ENCODE measurements around the gene RPL37. TPM values are rescaled to one million over a fixed set of nuclear protein-coding genes. Genes with fewer than 3 reads are reported as not detected.
"Not testable (repeated sequence)": the region's sequence is repeated elsewhere in the genome, so short reads cannot be mapped to it uniquely, and the experiment has no call there.

RPL37 gene
- polyA plus RNA-seq, 1 donor = 2,598 TPM

DNA sequence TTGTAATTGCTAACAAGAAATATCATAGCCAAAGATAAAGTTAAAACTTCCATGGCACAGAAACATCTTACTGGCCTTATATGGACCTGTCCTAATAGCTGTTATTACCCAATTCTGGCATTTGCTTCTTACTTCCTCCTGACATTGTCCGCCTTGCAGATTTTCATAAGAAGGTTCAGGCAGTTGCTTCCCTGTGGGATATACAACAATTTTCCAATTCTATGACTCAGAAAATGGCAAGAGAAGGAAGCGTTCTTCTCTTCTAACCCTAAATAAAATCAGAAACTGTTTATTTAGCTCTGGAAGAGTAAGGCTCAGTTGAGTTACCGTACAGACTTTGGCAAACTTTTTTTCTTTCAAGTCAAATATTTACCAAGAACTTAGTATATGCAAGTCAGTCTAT, 38.5 kb downstream of the RPL37 start:
- no peak for DNase-seq

DNA sequence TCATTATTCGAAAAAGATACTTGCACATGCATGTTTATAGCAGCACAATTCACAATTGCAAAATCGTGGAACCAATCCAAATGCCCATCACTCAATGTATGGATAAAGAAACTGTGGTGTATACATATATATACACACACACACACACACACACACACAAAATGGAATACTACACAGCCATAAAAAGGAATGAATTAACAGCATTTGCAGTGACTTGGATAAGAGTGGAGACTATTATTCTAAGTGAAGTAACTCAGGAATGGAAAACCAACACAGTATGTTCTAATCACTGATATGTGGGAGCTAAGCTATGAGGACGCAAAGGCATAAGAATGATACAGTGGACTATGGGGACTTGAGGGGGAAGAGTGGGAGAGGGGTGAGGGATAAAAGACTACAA, 40.1 kb downstream of the RPL37 start:
- DNase-seq = not testable (repeated sequence)

DNA sequence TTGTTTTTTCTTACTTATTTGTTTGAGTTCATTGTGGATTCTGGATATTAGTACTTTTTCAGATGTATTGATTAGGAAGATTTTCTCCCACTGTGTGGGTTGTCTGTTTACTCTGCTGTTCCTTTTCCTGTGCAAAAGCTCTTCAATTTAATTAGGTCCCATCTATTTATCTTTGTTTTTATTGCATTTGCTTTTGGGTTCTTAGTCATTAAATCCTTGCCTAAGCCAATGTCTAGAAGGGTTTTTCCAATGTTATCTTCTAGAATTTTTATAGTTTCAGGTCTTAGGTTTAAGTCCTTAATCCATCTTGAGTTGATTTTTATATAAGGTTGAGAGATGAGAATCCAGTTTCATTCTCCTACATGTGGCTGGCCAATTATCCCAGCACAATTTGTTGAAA, 40.7 kb downstream of the RPL37 start:
- not testable (repeated sequence) for DNase-seq

DNA sequence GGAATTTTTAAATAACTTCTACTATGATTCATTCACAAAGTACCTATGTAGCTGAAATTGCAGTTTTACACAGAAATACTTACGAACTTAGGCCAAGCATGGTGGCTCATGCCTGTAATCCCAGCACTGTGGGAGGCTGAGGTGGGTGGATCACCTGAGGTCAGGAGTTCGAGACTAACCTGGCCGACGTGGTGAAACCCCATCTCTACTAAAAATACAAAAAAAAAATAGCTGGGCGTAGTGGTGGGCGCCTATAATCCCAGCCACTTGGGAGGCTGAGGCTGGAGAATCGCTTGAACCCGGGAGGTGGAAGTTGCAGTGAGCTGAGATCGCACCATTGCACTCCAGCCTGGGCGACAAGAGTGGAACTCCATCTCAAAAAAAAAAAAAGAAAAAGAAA, 42.3 kb downstream of the RPL37 start:
- not testable (repeated sequence) for DNase-seq

DNA sequence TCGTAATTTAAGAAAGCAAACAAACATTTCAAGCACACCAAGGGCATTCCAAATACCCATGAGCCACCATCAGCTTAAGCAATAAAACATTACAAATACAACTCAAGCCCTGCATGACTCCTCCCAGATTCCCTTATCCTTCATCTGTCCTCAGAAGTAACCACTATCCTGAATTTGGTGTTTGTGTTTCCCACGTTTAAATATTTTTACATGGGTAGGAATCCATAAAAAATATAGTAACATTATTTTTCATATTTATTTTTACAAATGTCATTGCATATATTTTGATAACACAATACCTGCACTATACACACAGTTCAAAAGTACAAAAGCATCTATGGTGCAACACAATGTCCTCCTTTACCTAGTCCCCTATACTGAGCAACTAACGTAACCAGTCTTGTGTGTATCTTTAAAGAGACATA, 43.3 kb downstream of the RPL37 start:
- DNase-seq = no peak

DNA sequence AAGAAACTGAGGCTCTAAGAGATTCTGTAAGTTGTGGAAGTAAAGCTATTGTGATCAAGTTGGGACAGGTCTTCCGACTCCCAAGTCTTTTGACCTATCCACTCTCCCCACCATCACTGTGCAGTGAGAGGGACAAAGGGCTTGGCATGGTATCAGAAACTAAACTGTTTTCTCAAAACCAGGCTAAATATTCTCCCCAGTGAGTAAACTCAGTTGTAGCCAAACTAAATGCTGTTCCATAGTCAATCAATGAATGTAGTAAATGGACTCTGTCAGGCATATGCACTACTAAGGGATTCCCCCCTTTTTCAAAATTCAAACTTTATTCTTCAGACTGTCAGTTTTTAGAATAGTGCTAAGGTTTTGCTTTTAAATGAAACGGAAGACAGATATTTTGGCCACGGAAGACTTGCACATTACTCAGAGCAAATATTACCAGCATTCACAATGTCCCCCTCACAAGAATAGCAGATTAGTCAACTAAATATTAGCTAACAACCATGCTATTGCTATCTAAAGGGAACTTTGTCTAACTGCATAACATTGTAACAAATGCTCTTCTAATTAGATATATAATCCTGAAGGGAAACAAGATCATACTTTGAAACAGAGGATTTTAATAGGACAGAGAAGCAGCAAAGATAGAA, 44.0 kb downstream of the RPL37 start:
- DNase-seq = no peak

DNA sequence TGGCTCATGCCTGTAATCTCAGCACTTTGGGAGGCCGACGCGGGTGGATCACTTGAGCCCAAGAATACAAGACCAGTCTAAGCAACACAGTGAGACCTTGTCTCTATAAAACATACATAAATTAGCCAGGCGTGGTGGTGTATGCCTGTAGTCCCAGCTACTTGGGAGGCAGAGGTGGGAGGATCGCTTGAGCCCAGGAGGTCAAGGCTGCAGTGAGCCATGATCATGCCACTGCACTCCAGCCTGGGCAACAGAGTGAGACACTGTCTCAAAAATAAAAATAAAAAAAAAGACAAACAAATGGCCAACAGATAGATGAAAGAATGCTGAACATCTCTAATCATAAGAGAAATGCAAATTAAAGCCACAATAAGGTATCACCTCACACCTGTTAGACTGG, 46.1 kb downstream of the RPL37 start:
- not testable (repeated sequence) for DNase-seq

DNA sequence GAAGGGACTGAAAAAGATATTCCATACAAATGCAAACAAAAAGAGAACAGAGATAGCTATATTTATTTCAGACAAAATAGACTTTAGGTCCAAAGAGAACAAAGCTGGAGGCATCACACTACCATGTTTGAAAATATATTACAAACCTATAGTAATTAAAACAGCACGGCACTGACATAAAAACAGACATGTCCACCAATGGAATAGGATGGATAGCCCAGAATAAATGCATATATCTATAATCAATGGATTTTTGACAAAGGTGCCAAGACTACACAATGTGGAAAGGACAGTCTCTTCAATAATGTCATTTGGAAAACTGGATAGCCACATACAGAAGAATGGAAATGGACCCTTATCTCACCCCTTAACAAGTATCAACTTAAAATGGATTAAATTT, 47.0 kb downstream of the RPL37 start:
- no peak for DNase-seq

DNA sequence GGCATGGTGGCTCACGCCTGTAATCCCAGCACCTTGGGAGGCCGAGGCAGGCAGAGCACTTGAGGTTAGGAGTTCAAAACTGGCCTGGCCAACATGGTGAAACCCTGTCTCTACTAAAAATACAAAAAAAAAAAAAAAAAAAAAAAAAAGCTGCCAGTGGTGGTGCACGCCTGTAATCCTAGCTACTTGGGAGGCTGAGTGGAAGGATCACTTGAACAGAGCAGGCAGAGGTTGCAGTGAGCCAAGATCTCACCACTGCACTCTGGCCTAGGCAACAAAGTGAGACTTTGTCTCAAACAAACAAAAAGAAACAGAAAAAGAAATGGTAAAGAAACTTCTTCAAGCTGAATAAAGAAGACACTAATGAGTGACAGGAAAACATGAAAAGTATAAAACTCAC, 48.4 kb downstream of the RPL37 start:
- not testable (repeated sequence) for DNase-seq

DNA sequence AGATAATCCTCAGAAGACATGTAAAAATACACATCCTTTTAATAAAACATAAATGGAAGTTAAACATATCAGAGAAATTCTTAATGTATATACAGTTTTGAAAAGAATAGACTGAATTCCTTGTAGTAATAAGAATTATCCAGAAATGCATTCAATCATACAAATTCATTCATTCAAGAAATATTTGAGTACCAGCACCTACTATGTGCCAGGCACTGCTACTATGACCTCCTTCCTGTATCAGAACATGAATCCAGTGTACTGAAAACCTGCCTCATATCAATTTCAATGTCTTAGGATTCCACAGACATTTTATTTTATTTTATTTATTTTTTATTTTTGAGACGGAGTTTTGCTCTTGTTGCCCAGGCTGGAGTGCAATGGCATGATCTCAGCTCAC, 50.1 kb downstream of the RPL37 start:
- no peak for DNase-seq

DNA sequence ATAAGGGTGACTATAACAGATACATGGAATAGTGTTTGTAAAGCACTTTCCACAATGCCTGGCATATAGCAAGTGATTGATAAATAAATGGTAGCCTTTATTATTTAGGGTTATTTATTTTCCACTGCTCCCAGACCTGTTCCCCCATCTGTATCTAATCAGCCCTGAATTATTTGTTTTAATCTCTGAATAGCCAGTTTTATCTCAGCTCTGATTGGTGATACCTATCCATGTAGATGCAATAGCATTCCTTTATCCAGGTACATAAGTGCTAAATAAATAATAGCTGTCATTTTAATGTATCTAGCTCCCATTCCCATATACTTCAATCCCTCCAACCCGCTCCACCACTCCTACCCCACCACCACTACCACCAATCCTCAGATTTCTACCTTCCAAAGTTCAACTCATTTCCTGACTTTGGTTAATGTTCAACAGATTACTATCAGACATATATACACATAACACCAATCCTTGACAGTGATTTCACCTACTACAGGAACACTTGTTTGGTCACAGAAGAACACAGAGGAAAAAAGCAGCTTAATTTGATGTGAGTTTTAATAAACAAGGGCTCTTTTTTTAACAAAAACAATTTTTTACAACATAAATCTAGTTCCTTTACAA, 50.9 kb downstream of the RPL37 start:
- DNase-seq = no peak

DNA sequence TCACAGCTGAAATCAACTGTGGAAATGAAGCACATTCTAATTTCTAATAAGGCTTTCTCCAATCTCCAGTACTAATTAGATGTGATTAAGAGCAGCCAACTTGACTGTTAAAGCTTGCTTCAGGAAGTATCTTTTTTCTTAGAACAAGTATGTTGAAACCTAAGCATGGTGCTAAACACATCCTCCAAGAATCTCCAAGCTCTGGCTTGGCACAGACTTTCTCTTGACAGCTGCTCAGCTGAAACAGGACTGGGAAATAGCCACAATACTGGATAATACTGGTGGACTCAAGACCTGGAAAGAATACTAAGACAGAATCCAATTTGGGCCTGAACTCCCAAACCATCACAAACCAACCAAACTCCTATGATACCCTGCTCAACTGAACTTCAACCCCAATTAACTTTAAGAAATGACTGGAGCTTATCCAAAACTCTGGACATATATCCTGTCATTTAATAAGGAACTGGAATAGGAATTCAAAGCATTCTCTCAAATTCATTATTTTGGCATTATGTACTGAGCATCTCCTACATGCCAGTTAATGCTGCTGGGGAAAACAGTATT, 53.1 kb downstream of the RPL37 start:
- no peak for DNase-seq

DNA sequence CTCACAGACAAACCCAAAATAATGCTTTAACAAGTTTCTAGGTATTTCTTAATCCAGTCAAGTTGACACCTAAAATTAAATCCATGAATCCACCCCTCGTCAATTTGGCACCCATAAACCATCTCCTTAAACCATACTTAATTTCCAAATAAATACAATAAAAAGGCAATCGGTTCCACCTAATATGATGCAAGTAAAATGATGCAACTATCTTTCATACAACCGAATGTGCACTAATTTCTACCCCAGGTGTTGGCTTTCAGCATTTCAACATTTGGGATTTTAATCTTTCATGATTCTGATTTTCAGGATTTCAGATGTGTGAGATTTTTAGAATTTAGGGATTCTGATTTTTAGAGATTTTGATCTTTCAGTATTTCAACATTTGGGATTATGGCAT, 54.2 kb downstream of the RPL37 start:
- DNase-seq = no peak

DNA sequence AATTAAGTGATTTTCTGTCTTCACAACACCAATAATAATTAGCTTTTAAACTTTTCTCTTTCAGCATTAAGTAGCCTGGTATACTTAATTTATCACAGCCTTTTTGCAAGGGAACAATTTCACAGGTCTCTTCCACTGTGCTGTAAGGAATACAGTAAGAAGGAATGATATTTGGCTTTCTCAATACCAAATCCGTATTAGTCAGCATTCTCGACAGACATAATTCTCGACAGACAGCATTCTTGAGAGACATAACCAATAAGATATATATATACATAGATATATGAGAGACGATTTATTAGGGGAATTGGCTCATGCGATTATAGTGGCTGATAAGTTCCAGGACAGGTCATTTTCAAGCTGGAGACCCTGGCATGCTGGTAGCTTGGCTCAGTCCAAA, 54.8 kb downstream of the RPL37 start:
- no peak for DNase-seq

DNA sequence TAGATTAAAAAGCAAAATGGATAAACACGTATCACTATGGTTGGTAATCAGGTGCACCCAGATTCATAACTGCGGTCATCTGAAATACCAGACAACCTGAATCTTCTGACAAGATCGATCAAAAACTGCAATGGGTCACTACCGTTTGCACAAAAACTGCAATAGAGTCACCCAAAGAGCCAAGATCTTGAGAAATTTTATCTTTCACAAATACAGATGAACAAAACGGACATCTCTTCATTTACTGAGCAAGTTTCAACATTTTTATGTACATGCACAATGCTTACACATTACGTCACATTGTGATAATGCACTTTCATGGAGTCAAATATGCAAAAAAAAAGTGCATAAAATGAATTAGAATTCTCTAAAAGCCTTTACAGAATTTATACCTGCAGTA, 55.5 kb downstream of the RPL37 start:
- DNase-seq = no peak

DNA sequence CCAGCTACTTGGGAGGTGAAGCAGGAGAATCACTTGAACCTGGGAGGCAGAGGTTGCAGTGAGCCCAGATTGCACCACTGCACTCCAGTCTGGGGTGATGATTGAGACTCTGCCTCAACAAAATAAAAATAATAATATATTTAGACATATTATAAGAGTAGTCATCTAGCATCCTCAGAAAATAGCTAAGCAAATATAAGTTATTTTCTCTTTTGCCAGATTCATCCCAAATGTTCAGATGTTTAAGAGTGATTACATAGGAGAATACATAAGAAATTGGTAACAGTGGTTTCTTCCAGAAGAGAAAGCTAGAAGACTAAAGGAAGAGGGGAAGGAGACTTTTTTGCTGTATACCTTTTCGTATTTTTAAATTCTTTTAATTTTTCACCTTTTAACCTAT, 56.9 kb downstream of the RPL37 start:
- no peak for DNase-seq

DNA sequence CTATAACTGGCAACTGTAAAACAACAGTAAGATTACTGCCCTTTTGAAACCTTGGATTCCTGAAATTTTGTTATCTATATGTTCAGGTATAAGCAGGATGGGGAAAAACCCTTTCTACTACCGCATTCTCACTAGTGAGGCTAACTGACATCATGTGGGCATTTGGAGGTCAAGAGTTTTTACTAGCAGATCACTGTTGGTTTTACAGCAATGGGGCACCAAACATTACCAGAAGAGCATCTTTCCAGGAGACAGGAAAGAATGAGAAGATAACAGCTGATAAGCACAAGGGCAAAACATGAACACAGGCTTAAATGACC, 58.4 kb downstream of the RPL37 start:
- no peak for DNase-seq

DNA sequence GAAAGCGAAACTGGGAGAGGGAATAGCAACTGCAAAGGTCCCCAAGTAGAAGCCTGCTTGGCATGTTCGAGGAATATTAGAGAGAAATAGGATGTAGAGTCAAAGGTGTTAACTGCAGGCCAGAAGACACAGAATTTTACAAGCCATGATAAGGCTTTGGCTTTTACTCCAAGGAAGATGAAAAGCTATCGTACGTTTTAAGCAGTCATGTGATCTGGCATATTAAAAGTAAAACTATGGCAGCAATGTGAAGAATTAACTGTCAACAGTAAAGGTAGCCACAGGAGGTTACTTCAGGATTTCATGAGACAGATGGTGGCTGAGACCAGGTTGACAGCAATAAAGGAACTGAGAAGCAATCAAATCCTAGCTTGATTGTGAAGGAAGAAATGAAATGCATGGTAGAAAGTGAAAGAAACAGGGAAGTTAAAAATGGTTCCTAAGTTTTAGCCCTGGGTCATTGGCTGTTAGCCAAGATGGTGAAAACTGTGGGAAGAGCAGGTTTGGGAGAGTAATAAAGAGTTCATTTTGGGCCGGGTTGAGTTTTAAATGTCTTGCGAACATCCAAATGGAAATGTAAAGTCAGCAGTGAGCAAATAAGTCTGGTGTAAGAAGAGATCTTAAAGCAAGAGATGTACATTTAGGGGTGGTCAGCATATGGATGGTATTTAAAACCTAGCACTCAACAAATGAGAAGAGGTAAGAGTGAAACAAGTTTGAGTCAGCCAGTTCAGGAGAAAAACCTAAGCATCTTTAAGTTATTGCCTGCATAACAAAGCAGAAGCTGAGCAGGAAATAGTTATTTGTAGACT, 59.0 kb downstream of the RPL37 start:
- DNase-seq = no peak

Other genes with a start within 250 kb of the RPL37 start
- gene PTGER4, start 155.3 kb downstream of the RPL37 start, polyA plus RNA-seq (ENCODE audit: insufficient read length) = 5.3 TPM
- gene TTC33, start 79.3 kb downstream of the RPL37 start, polyA plus RNA-seq (ENCODE audit: insufficient read length) = 18.8 TPM
- 28.6 TPM for gene PRKAA1, start 36.8 kb downstream of the RPL37 start, polyA plus RNA-seq (ENCODE audit: insufficient read length)
- 1.8 TPM for gene CARD6, start 6.1 kb upstream of the RPL37 start, polyA plus RNA-seq (ENCODE audit: insufficient read length)
- 4.0 TPM for gene C7, start 74.3 kb upstream of the RPL37 start, polyA plus RNA-seq (ENCODE audit: insufficient read length)
- gene MROH2B, start 236.1 kb upstream of the RPL37 start, polyA plus RNA-seq (ENCODE audit: insufficient read length) = not detected